Activated CD4-positive, CD25-positive, alpha-beta regulatory T cell treated with anti-CD3 and anti-CD28 coated beads, Interleukin-2, amount 50 U/mL, for 72 hours (primary cell): ENCODE data around the gene FHDC1.
"Not testable (repeated sequence)": the region's sequence is repeated elsewhere in the genome, so short reads cannot be mapped to it uniquely, and the experiment has no call there.

Experiments used
- DNase-seq: peaks from one replicate; pipeline ENCODE4 v3.0.0; 2021

Gene FHDC1, protein sequence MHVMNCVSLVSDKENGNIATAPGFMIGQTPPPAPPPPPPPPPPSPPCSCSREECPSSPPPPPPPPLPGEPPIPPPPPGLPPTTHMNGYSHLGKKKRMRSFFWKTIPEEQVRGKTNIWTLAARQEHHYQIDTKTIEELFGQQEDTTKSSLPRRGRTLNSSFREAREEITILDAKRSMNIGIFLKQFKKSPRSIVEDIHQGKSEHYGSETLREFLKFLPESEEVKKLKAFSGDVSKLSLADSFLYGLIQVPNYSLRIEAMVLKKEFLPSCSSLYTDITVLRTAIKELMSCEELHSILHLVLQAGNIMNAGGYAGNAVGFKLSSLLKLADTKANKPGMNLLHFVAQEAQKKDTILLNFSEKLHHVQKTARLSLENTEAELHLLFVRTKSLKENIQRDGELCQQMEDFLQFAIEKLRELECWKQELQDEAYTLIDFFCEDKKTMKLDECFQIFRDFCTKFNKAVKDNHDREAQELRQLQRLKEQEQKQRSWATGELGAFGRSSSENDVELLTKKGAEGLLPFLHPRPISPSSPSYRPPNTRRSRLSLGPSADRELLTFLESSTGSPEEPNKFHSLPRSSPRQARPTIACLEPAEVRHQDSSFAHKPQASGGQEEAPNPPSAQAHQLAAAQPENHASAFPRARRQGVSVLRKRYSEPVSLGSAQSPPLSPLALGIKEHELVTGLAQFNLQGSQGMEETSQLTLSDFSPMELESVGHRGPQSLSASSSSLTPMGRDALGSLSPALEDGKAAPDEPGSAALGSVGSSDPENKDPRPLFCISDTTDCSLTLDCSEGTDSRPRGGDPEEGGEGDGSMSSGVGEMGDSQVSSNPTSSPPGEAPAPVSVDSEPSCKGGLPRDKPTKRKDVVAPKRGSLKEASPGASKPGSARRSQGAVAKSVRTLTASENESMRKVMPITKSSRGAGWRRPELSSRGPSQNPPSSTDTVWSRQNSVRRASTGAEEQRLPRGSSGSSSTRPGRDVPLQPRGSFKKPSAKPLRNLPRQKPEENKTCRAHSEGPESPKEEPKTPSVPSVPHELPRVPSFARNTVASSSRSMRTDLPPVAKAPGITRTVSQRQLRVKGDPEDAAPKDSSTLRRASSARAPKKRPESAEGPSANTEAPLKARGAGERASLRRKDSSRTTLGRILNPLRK

GRCh38 chr4:152935631-152936445 is at the start of gene FHDC1:
FHDC1 (plus strand) TSS chr4:152936323; CDS start chr4:152943058, 6,735 bp downstream.
- DNase-seq = no peak

- no peak for DNase-seq
These were observed 48.1 kb upstream of the FHDC1 start for GRCh38 chr4:152887981-152888380.

GRCh38 chr4:152892974-152893373 is 43.1 kb upstream of the FHDC1 start:
- DNase-seq = no peak

- no peak for DNase-seq
These were observed 41.5 kb upstream of the FHDC1 start for GRCh38 chr4:152894673-152895072.

GRCh38 chr4:152896811-152897210 is 39.3 kb upstream of the FHDC1 start:
- no peak for DNase-seq

DNA sequence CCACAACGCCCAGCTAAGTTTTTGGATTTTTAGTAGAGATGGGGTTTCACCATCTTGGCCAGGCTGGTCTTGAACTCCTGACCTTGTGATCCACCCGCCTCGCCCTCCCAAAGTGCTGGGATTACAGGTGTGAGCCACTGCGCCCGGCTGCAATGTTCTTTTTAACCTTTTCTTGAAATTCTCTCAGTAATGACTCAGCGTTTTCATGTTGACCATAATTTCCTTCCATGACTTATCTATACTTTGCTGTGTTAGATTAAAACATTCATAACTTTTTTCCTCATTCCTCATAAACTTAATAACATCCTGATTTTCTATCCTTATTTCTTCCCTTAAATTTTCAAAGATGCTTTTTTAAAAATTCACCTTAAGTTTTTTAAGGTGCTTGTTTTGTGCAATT is 38.0 kb upstream of the FHDC1 start:
- DNase-seq = not testable (repeated sequence)

DNA sequence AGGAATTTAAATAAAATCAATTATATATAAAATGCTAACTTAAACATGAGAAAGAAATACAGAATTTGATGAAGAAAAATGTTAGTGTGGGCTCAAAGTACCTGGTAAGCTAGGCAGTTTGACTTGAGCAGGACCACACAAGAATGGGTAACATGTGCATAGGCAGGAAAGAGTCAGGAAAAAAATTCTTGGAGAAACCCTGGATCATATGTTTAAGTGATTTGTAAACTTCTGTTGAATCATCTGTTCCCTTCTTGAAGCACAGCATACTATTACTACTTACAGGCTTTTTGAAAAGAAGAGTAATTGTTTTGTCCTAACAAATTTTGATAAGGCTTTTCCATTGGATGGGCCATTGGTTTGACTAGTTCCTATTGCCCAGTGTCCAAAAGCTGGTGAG is 37.5 kb upstream of the FHDC1 start:
- no peak for DNase-seq

- DNase-seq = no peak
These were observed 35.7 kb upstream of the FHDC1 start for GRCh38 chr4:152900395-152900794.

- DNase-seq = no peak
These were observed 34.9 kb upstream of the FHDC1 start for GRCh38 chr4:152901205-152901604.

- DNase-seq = no peak
These were observed 32.5 kb upstream of the FHDC1 start for GRCh38 chr4:152903658-152904057.

DNA sequence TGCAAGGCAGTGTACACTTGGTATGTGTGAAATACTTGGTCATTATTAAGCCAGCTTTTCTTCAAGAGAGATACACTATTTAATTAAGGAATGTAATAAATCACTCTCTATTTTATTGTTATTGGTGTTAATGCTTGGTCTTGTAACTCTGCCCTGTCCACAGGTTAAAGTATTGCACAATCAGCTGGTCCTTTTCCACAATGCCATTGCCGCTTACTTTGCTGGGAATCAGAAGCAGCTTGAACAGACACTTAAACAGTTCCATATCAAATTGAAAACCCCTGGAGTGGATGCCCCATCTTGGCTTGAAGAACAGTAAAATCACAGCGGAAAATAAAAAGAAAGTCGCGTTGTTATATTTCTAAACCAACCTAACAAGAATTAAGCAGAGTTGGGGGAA is 26.2 kb upstream of the FHDC1 start:
- DNase-seq = no peak

DNA sequence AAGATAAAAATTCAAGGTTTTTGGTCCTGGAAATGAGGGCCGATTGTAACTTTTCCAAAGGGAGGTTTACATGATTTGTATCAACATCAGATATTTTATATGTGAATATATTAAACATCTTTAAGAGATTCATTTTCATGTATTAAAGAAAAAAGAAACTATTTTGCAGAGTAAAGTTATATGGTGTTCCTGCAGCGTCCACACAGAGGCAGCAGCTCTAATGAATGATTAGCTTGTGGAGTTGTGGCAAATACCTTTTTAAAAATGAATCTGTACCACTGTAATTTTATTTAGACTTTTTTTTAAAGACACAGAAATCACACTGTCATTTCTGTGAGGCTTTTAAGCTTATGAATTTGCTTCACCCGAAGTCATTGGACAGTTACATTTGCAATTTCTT is 25.6 kb upstream of the FHDC1 start:
- DNase-seq = no peak

GRCh38 chr4:152917543-152918395 is 18.4 kb upstream of the FHDC1 start:
- no peak for DNase-seq

- DNase-seq = no peak
These were observed 16.3 kb upstream of the FHDC1 start for GRCh38 chr4:152919826-152920225.

GRCh38 chr4:152920768-152921167 is 15.4 kb upstream of the FHDC1 start:
- no peak for DNase-seq

- DNase-seq = no peak
These were observed 14.8 kb upstream of the FHDC1 start for GRCh38 chr4:152921284-152921683.

DNA sequence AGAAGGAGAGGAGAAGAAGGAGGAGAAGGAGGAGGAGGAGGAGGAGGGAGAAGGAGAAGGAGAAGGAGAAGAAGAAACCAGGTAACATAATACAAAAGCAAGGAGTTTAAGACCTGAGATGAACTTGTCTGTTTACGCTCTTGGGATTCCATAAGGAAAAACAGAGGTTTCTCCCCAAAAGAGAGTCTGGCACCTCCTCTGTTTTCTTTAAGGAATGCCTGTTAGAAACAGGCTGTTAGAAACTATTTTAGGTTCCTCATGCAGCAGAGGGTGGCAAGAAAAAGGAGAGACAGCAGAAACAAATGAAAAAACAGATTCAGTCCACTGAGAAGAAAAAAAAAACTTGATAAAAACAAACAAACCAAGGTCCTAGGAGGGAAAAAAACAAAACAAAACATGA is 10.3 kb upstream of the FHDC1 start:
- DNase-seq = no peak

- DNase-seq = no peak
These were observed 9.2 kb upstream of the FHDC1 start for GRCh38 chr4:152926959-152927358.

GRCh38 chr4:152927737-152928136 is 8.4 kb upstream of the FHDC1 start:
- DNase-seq = no peak

DNA sequence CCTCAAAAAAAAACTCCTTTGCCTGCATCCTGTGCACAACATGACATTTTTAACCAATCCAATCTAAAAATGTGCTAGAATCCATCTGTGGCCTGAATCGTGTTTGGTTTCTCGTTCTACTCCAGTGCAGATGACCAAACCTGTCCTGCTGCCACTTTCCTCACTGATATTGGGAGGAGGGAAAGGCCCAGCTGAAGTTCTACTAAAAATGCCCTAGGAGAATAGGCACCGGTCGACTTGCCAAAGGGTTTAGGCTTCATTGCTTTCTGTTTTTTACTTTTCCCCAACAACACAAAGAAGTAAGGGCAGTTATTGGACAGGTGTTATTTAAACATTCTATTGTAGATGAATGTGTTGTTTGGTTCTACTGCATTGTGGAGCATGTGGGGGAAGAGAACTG is 7.8 kb upstream of the FHDC1 start:
- DNase-seq = no peak

DNA sequence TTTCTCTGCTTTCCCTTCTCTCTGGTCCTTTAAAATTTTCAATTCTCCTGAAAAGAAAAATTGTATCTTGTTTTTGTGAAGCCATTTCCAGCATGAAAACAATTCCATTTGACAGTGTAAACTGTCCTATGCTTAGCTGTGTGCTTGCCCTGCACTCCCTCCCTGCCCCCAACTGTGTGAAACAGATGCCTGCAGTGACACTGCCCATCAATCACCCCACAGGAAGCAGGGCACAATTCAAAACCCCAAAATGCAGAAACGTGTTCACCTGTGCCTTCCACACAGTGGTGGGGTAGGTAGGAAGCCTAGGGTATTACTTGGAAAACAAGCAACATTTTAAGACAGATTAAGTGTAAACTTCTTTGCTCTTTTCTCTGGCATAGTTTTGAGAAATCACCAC is 6.2 kb upstream of the FHDC1 start:
- DNase-seq = no peak

- no peak for DNase-seq
These were observed 980 bp upstream of the FHDC1 start for GRCh38 chr4:152935143-152935542.
